IPS-18a (cell line): Measurements from ENCODE around the gene ANKS6.
A peak's percentile ranks its signal among the peaks of the same experiment; 100 is the strongest.

Experiments
- H3K27ac ChIP-seq: one replicate; pipeline ENCODE4 v1.5.1; 2013; ENCODE audit warnings: low read length
- H3K27me3 ChIP-seq: one replicate; pipeline ENCODE4 v1.6.1; 2013; ENCODE audit warnings: mild to moderate bottlenecking, low read length; ENCODE audit not compliant: control insufficient read depth, insufficient read depth
- H3K36me3 ChIP-seq: one replicate; pipeline ENCODE4 v1.6.1; 2013; ENCODE audit warnings: low read depth, low read length; ENCODE audit not compliant: control insufficient read depth
- H3K4me1 ChIP-seq: one replicate; pipeline ENCODE4 v1.6.1; 2013; ENCODE audit warnings: low read depth, low read length; ENCODE audit not compliant: control insufficient read depth
- H3K4me3 ChIP-seq: one replicate; pipeline ENCODE4 v1.5.1; 2013; ENCODE audit warnings: low read length
- H3K9ac ChIP-seq: one replicate; pipeline ENCODE4 v1.6.1; 2013; ENCODE audit warnings: mild to moderate bottlenecking, low read length, moderate library complexity
- H3K9me3 ChIP-seq: one replicate; pipeline ENCODE4 v1.6.1; 2013; ENCODE audit warnings: low read depth, low read length; ENCODE audit not compliant: control insufficient read depth

Gene ANKS6

GRCh38 chr9:98721643-98722042 lies 74.7 kb downstream of the ANKS6 start:
- no peak overlapping the region for H3K9ac ChIP-seq
- no peak overlapping the region for H3K4me3 ChIP-seq
- H3K27me3 ChIP-seq: no peaks in the 10 kb centered on the region
- H3K27ac ChIP-seq: no peak overlapping the region
- no peaks in the 10 kb centered on the region for H3K9me3 ChIP-seq
- H3K36me3 ChIP-seq: no peaks in the 10 kb centered on the region
- no peaks in the 10 kb centered on the region for H3K4me1 ChIP-seq

GRCh38 chr9:98720402-98720801 lies 76.0 kb downstream of the ANKS6 start:
- Histone ChIP-seq H3K9ac (no peak overlapping the region), H3K4me1 (no peaks in the 10 kb centered on the region), H3K36me3 (no peaks in the 10 kb centered on the region), H3K27me3 (no peaks in the 10 kb centered on the region), H3K27ac (no peak overlapping the region), H3K4me3 (no peak overlapping the region), H3K9me3 (no peaks in the 10 kb centered on the region)

GRCh38 chr9:98719055-98719454 lies 77.3 kb downstream of the ANKS6 start:
- H3K4me3 ChIP-seq: no peak overlapping the region
- H3K27ac ChIP-seq: no peak overlapping the region
- H3K4me1 ChIP-seq: no peaks in the 10 kb centered on the region
- no peaks in the 10 kb centered on the region for H3K9me3 ChIP-seq
- no peak overlapping the region for H3K9ac ChIP-seq
- no peaks in the 10 kb centered on the region for H3K27me3 ChIP-seq
- H3K36me3 ChIP-seq: no peaks in the 10 kb centered on the region

- Histone ChIP-seq H3K9ac (no peak overlapping the region), H3K4me3 (no peak overlapping the region), H3K36me3 (no peaks in the 10 kb centered on the region), H3K4me1 (no peaks in the 10 kb centered on the region), H3K9me3 (no peaks in the 10 kb centered on the region), H3K27ac (no peak overlapping the region), H3K27me3 (peaks cover 30% of the 10 kb centered on the region)
These were observed 81.5 kb downstream of the ANKS6 start for GRCh38 chr9:98714833-98715232.

GRCh38 chr9:98712987-98713386 lies 83.4 kb downstream of the ANKS6 start:
- Histone ChIP-seq H3K27me3 (peaks cover 45% of the 10 kb centered on the region), H3K4me3 (no peak overlapping the region), H3K4me1 (no peaks in the 10 kb centered on the region), H3K9ac (no peak overlapping the region), H3K27ac (no peak overlapping the region), H3K36me3 (no peaks in the 10 kb centered on the region), H3K9me3 (no peaks in the 10 kb centered on the region)

- H3K27ac ChIP-seq: no peak overlapping the region
- no peaks in the 10 kb centered on the region for H3K9me3 ChIP-seq
- peak overlapping the region; percentile 43 for H3K4me3 ChIP-seq
- H3K36me3 ChIP-seq: no peaks in the 10 kb centered on the region
- no peaks in the 10 kb centered on the region for H3K4me1 ChIP-seq
- peaks cover 72% of the 10 kb centered on the region for H3K27me3 ChIP-seq
- no peak overlapping the region for H3K9ac ChIP-seq
These were observed 86.1 kb downstream of the ANKS6 start for GRCh38 chr9:98709968-98710965.

GRCh38 chr9:98708933-98709911 lies 87.1 kb downstream of the ANKS6 start, which contains the start of gene GABBR2:
GABBR2 (minus strand) TSS chr9:98708935; CDS start chr9:98708737, 198 bp downstream.
- no peak within 1 kb of the TSS for H3K9ac ChIP-seq
- peaks cover 79% of the 10 kb centered on the region for H3K27me3 ChIP-seq
- H3K27ac ChIP-seq: no peak within 1 kb of the TSS
- no peaks in the 10 kb centered on the region for H3K36me3 ChIP-seq
- peak within 1 kb of the TSS; percentile 54 for H3K4me3 ChIP-seq
- H3K9me3 ChIP-seq: no peaks in the 10 kb centered on the region
- no peaks in the 10 kb centered on the region for H3K4me1 ChIP-seq

- H3K9ac ChIP-seq: no peak overlapping the region
- H3K27ac ChIP-seq: no peak overlapping the region
- no peaks in the 10 kb centered on the region for H3K9me3 ChIP-seq
- H3K4me1 ChIP-seq: no peaks in the 10 kb centered on the region
- H3K36me3 ChIP-seq: no peaks in the 10 kb centered on the region
- peaks cover 79% of the 10 kb centered on the region for H3K27me3 ChIP-seq
- H3K4me3 ChIP-seq: peak overlapping the region; percentile 54
These were observed 88.0 kb downstream of the ANKS6 start for GRCh38 chr9:98708103-98708932.

- Histone ChIP-seq H3K36me3 (no peaks in the 10 kb centered on the region), H3K4me1 (no peaks in the 10 kb centered on the region), H3K4me3 (peak overlapping the region; percentile 54), H3K27me3 (peaks cover 75% of the 10 kb centered on the region), H3K9me3 (no peaks in the 10 kb centered on the region), H3K9ac (no peak overlapping the region), H3K27ac (no peak overlapping the region)
These were observed 88.9 kb downstream of the ANKS6 start for GRCh38 chr9:98707166-98708102.

GRCh38 chr9:98706651-98707165 lies 89.6 kb downstream of the ANKS6 start:
- Histone ChIP-seq H3K9me3 (no peaks in the 10 kb centered on the region), H3K9ac (no peak overlapping the region), H3K4me1 (no peaks in the 10 kb centered on the region), H3K4me3 (peak overlapping the region; percentile 54), H3K27ac (no peak overlapping the region), H3K27me3 (peaks cover 68% of the 10 kb centered on the region), H3K36me3 (no peaks in the 10 kb centered on the region)
